ENCODE data around the gene RIMKLB.
"Not testable (repeated sequence)": the region's sequence is repeated elsewhere in the genome, so short reads cannot be mapped to it uniquely, and the experiment has no call there.

The RIMKLB gene

GRCh38 chr12:8780389-8780788, 82.6 kb downstream of the RIMKLB start:
- DNase-seq = no peak

GRCh38 chr12:8781381-8782127, 83.8 kb downstream of the RIMKLB start:
- no peak for DNase-seq

- no peak for DNase-seq
Observed at GRCh38 chr12:8784290-8784888, 86.6 kb downstream of the RIMKLB start.

GRCh38 chr12:8785499-8785898, 87.7 kb downstream of the RIMKLB start:
- no peak for DNase-seq

- not testable (repeated sequence) for DNase-seq
Observed at GRCh38 chr12:8787206-8787605, 89.4 kb downstream of the RIMKLB start.

- not testable (repeated sequence) for DNase-seq
Observed at GRCh38 chr12:8788706-8789105, 90.9 kb downstream of the RIMKLB start.

GRCh38 chr12:8789341-8790013, 91.7 kb downstream of the RIMKLB start:
- not testable (repeated sequence) for DNase-seq

GRCh38 chr12:8793226-8793625, 95.4 kb downstream of the RIMKLB start:
- DNase-seq = not testable (repeated sequence)

- DNase-seq = not testable (repeated sequence)
Observed at GRCh38 chr12:8794611-8795010, 96.8 kb downstream of the RIMKLB start.

GRCh38 chr12:8796831-8797626, 99.2 kb downstream of the RIMKLB start:
- DNase-seq = no peak

- not testable (repeated sequence) for DNase-seq
Observed at GRCh38 chr12:8801213-8801612, 103.4 kb downstream of the RIMKLB start.

GRCh38 chr12:8804833-8805232, 107.0 kb downstream of the RIMKLB start:
- not testable (repeated sequence) for DNase-seq

GRCh38 chr12:8805487-8805886, 107.7 kb downstream of the RIMKLB start:
- not testable (repeated sequence) for DNase-seq

- DNase-seq = not testable (repeated sequence)
Observed at GRCh38 chr12:8807084-8807483, 109.3 kb downstream of the RIMKLB start.

- not testable (repeated sequence) for DNase-seq
Observed at GRCh38 chr12:8810112-8810511, 112.3 kb downstream of the RIMKLB start.

- no peak for DNase-seq
Observed at GRCh38 chr12:8813572-8814357, 116.0 kb downstream of the RIMKLB start.

GRCh38 chr12:8816448-8817050, 118.8 kb downstream of the RIMKLB start:
- DNase-seq = no peak

- DNase-seq = no peak
Observed at GRCh38 chr12:8817856-8818255, 120.1 kb downstream of the RIMKLB start.

- DNase-seq = no peak
Observed at GRCh38 chr12:8818526-8818925, 120.7 kb downstream of the RIMKLB start.

- no peak for DNase-seq
Observed at GRCh38 chr12:8819666-8819980, 121.8 kb downstream of the RIMKLB start.

- DNase-seq = not testable (repeated sequence)
Observed at GRCh38 chr12:8820676-8821407, 123.1 kb downstream of the RIMKLB start.
